Activated CD4-positive, CD25-positive, alpha-beta regulatory T cell treated with anti-CD3 and anti-CD28 coated beads, Interleukin-2, amount 50 U/mL, for 16 hours (primary cell): ENCODE measurements around the gene CREB5.
"Not testable (repeated sequence)": the region's sequence is repeated elsewhere in the genome, so short reads cannot be mapped to it uniquely, and the experiment has no call there.

Source experiments
- DNase-seq: peaks from one replicate; pipeline ENCODE4 v3.0.0-alpha.2; 2020; ENCODE audit warnings: low read depth, low spot score

Gene CREB5

DNA sequence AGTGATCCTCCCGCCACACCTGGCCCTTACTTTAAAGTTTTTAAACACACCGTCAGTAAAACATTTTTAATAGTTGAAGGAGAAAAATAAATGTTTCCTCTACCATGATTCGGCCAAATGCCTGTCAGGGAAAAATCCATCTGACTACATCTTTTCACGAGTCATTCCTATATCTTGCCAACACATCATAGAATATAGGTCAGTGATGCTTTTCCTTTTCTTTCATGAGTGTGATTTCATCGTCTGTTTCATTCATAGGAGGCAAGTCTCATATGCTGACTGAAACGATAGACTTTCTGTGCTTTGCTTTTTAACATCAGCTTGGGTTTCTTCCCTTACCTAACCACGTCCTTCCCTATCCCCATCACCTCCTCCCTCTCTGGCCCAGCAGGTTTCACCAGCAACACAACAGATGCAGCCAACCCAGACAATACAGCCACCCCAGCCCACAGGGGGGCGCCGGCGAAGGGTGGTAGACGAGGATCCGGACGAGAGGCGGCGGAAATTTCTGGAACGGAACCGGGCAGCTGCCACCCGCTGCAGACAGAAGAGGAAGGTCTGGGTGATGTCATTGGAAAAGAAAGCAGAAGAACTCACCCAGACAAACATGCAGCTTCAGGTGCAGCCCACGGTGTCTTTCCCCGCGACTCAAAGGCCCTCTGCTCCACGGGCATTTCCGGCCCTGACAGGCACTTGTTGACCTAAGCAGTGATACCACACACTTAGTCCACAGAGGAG is 396.6 kb downstream of the CREB5 start:
- no peak for DNase-seq

DNA sequence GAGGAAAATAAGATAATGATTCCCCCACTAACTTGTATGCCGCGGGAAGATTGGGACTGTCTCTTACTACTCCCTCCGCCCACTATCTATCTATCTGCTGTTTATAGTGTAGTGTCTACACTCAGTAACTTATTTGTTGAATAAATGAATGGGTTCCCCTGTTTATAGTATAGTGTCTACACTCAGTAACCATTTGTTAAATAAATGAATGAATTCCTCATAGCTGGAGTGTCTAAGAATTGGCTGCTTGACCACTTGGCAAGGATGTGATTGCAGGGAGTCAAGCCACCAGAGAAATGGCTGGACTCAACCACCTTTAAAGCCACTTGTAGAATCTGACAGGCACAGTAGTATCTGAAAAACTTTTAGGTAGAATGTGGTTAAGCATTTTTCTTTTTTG is 398.7 kb downstream of the CREB5 start:
- DNase-seq = no peak

DNA sequence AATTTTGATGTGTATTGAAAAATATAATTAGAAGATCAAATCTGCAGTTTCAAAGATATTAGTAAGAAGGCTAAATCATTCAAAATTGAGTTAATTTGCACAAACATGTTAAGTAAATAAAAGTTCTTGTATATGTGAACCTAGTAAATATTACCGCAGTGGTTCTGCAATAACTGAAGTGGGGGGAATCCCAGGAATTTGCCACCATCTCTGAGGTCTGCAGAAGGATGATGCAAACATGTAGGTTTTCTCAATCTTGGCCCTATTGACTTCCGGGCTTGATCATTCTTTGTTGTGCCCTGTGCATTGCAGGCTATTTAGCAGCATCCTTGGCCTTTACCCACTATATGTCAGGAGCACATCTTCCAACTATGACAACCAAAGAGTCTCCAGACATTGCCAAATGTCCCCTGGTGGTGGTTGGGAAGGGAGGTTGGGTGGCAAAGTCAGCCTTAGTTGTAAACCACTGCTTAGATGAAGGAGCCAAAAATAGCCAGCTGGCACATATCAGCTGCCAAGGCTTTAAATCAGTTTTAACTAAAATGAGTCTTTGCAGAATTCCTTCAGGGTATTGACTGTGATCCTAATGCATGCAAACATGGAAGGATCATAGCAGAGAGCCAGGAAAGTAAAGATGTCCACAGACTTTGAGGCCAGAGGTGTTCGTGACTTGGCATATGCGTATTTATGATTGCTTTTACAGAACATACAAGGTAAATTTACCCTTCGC is 399.5 kb downstream of the CREB5 start:
- DNase-seq = no peak

DNA sequence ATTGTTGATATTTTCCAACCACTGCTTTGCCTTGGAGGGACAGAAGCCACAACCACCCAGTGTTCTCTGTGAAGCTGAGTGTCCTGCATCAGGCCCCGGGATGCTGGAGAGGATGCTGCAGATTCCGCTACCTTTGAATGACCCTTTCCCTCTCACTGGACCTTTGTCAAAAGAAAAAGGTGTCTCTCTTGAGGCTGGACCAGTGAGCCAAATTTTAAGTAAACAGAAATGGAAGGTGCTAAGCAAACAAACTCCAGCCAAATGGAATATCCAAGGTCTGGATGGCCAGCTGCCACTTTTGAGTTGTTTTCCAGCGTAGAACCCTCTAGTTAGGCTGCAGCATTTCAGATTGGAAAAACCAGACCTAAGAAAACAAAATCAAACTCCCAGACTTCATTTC is 400.3 kb downstream of the CREB5 start:
- DNase-seq = no peak

DNA sequence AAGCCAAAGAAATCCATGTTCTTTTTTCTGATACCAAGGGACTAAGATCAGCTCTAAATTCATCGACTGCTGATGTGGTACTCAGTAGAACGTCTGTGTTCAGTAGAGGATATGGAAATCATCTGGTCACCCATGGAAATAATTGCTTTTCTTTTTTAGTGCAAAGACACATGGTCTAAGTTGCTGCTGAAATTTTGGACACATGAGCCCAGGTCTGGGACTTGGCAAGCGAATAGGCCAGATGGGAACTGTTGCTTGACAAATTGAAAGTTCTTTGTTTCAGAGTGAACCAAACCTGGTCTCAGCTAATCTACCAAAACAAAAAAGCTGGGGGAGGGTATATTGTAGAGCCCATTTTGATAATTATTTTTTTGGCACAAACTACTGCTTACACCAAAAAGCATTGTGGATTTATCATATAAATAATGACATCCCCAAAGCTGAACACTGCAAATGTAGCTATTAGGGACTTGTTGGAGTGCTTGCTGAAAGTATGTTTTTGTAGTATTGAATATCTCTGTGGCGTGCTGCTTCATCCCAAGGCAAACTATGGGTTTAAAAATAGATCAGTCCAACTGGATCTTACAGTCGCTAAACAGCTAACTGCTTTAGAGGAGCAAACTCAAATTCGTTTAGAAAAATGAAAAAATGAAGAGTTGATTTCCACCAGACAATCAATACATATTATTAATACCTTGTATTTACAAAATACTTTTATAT is 401.1 kb downstream of the CREB5 start:
- no peak for DNase-seq

DNA sequence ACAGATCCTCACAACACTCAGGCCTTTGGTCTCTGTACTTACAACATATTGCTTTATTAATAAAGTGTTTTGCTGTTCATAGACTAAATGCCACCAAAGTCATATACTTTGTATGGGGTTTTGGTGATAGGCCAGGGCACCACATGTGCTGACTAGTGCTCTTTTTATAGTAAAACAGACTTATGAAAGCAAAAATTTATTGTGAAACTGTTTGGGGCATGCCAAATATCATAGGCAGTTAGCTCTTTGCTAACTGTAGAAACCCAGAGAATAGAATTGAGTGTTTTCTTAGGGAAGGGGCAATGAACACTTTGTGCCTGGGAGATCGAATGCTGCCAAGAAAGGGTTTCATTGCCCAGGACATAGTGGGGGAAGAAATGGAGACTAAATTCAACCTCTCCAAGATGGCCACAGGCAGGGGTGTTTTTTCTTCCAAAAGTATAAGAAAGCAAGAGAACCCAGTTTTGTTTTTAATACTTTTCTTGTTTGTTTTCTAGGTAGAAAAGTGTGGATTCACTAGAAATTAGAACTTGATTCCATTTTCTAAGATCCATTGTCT is 403.1 kb downstream of the CREB5 start:
- DNase-seq = no peak

DNA sequence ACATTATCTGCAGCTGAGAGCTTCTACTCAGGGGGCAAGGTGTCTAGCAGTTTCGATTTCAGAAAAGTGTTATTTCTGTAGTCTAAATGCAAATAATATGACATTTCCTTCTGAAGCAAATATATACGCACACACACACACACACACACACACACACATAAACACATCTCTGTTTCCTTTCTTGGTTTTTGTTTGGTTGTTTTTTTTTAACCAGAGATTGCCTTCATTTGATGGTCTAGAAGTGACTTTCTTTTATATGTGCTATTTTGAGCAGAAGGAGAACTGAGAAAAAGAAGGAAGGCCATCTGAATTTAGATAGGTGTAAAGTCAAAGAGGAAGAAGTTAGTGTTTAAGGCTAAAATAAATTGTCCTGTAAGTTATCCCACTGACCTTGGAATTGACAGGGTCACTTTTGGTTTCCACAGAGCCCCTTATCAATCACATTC is 403.6 kb downstream of the CREB5 start:
- DNase-seq = no peak

DNA sequence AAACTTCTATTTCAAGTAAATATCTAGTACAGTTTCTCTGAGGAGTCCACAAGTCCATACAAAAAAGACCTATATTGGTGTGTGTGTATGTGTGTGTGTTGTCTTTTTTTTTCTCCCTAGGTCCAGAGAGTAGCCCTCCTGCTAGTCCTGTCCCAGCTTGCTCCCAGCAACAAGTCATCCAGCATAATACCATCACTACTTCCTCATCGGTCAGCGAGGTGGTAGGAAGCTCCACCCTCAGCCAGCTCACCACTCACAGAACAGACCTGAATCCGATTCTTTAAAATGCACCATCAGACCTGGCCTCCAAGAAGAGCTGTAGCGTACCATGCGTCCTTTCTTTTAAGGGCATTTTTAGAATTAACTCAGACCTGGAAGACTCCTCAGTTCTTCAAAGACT is 406.7 kb downstream of the CREB5 start:
- DNase-seq = no peak

DNA sequence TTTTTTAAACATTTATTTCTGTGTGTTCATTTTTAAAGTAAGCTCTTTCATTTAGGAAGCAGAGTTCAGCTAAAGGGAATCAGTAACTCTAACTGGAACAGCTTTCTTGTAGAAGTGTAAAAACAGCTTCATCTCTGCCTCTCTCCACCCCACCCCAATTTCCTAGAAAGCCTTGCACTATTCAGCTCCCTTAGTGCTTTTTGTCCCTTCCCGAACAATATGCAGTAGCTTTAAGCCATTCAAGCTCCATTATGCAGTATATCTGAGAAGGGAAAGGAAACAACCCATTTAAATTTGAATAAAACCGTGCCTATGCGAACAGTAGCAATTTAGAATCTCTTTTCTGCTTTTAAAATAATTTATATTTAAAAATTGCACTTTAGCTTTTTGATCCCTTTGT is 411.3 kb downstream of the CREB5 start:
- DNase-seq = no peak

DNA sequence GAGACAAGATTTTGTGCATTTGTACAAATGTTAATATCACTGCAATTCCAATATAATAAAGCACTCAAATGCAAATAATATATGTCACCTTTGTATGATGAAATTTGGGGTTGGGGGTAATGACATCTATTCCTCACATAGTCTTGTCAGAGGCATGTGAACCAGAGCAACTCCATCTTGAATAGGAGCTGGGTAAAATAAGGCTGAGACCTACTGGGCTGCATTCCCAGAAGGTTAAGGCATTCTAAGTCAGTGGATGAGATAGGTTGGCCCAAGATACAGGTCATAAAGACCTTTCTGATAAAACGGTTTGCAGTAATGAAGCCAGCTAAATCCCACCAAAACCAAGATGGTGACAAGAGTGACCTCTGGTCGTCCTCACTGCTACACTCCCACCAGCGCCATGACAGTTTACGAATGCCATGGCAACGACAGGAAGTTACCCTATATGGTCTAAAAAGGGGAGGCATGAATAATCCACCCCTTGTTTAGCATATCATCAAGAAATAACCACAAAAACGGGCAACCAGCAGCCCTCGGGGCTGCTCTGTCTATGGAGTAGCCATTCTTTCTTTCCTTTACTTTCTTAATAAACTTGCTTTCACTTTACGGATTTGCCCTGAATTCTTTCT is 413.6 kb downstream of the CREB5 start:
- DNase-seq = not testable (repeated sequence)

DNA sequence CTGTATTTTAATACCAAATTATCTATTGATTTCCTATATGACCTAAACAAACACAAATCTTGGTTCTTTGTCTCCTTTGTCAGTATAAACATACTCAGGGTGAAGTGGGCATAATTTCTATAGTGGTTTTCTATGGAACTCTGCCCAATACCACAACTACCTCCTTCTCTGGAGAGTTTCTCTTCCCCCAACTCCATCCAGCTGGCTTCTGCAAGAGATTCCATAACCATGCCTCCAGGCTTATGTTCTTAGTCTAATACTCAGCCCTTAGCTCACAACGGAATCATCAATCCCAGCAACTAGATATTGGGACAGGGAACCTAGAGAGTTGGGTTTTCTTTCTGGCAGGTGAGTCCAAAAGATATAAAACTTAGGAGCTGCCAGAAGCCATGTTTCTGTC is 418.5 kb downstream of the CREB5 start:
- no peak for DNase-seq

DNA sequence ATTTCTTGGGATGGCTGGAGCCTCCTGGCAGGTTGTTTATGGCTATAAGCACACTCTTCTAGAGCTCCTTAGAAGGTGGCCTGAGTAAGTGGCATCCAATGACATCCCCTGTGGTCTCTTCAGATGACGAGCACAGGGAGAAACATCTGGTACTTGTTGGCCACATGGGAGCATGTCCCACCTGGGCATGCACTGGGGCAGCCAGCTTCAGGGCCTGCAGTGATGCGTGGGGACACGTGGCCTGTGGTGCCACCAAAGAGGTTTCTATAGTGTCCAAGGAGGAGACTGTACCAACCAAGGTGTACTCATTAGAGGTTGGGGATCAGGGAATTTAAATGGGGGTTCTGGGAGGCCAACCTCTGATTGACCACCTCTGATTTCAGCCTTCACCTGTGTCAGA is 420.4 kb downstream of the CREB5 start:
- no peak for DNase-seq

DNA sequence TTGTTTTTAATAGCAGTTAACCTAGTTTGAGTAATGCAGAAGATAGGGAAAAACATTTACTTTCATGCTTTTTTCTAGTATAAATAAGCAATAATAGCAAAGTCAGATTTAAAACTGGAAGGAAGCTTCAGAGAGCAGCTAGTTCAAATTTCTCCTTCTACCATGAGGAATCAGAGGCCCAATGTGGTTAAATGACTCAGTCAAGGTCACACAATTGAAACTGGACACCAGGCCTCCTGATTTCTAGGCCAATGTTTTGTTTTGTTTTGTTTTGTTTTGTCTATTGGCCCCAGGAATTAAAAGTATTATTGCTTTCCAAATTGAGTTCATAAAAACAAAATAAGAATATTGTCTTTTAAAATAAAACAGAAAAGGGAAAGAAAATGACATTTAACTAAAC is 423.5 kb downstream of the CREB5 start:
- no peak for DNase-seq

DNA sequence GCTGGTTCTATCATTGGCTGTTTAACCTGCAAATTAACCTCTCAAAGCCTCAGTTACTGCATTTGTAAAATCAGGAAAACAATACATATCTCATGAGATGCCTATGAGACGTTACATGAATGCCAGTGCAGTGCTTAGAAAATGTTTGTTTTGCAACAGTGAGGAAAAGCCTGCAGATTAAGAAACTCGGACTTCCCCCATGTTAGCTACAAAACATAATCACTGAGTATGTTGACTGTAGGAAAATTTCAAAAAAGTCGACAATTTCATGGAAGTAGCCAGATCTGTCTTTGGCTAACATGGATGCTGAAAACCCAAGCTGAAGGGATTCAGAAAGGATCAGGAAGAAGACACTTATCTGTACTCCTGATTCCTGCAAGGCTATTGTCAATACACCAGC is 424.4 kb downstream of the CREB5 start:
- no peak for DNase-seq

DNA sequence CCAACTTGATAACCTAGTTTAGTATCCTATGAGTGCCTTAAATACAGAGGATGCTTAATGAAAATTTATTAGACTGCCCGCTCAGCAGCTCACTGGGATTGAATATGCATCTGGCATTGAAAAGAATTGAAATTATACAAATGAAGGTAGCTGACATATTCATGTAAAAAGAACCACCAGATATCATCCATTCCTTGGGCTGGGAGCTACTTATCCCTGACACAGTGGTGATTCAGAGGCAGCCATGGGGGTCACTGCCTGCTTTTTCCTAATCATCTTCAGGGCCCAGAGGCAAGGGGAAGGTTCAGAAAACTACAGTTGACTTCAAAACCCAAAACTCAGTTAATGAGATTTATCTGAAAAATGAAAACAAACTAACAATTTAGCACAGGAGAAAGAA is 424.9 kb downstream of the CREB5 start:
- no peak for DNase-seq

DNA sequence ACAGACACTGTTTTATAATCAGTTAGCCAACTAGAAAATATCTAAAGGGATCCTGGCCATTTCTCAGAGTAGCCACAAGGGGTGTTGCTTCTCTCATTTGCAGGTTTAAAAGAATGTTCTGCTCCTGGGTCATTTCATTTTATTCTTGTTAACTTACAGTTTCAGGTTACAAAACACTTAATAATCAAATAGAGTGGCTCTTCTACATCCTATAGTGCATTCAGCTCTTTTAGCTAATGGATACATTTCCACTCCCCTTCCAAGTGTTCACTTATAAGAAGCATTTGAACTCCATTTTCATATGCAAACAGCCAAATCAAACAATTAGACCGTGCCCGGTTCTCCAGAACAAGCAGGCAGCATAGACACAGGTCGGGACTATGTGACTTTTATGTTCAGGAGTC is 428.3 kb downstream of the CREB5 start:
- no peak for DNase-seq

DNA sequence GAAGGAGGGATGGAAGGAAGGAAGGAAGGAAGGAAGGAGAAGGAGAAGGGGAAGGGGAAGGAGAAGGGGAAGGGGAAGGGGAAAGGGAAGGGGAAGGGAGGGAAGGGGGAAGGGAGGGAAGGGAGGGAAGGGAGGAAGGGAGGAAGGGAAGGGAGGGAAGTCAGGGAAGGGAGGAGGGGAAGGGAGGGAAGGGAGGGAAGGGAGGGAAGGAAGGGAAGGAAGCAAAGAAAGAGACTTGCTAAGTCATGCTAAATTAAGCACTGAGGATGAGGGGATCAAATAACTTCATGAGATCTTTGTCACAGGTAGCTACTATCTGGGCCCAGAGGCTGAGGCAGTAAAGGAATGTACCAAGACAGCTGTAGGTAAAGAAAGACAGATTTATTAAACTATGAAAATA is 429.4 kb downstream of the CREB5 start:
- DNase-seq = no peak

DNA sequence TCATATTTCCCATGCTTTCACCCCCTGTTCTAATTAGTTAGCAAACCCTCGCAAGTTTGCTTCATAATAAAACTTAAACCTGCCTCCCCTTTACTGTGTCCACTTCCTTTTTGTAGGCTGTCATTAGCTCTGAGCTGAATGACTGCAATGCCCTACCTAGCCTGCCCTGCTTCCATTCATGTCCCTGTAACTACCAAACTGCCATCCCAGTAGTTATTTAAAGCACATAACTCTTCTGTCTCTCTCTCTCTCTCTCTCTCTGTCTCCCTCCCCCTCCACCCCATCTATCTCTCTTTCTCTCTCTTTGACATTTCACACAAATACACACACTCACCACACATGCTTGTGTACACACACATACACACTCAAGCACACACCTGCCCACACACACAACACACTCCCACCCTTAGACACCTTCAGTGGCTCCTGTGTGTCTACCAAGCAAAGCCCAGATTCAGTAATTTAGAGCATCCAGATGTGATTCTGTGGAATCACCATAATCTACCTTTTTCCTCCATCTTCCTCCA is 430.5 kb downstream of the CREB5 start:
- no peak for DNase-seq

DNA sequence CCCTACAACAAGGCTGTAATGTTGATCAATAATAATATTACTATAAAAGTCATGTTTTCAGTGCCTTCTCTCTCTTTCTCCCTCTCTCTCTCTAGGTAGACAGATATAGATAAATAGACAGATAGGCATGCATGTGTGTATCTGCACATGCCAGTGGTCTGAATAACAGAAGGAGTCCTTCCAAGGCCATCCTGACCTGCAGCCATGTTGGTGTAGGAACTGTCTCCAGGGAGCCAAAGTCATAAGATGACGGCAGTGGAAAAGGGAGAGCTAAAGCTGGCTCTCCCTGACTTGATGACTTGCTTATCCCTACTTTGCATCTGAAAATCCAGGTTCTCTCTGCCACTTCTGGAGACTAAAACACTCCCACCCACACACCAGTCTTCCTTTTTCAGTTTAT is 432.8 kb downstream of the CREB5 start:
- no peak for DNase-seq

DNA sequence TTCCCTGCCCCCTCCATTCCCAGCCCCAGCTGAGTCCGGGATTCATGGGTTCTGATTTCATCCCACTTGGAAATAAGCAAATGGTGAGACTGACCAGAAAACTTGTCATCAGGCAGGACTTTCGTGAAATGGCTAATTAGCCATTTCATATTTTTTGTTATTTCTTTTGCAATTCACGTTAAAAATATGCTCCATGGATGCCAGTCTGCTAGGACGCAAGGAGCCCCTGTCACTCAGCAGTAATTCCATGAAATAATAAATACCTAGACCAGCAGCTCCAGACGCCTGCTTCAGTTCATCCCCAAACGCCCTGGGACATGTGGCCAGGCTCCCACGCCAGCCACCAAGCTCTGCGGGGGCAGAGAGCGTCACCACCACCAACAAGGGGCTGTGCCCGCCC is 434.9 kb downstream of the CREB5 start:
- DNase-seq = no peak

DNA sequence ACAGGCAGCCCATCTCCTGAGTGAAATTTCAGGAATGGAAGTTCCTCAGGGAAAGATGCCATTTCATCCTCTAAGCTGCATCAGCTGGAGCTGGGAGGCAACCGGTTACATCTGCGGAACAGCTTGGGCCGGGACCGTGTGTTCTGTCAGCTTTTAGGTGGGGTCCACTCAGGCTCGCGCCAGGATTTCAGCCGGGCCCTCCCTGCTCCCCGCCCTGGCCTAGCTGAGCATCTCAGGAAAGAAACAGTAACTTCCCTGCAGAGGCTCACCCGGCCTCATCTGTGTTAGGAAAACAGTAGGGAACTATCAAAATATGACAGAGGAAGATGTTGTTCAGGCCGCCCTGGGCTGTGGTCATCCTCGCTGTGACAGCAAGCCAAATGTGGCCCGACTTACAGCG is 435.4 kb downstream of the CREB5 start:
- no peak for DNase-seq

DNA sequence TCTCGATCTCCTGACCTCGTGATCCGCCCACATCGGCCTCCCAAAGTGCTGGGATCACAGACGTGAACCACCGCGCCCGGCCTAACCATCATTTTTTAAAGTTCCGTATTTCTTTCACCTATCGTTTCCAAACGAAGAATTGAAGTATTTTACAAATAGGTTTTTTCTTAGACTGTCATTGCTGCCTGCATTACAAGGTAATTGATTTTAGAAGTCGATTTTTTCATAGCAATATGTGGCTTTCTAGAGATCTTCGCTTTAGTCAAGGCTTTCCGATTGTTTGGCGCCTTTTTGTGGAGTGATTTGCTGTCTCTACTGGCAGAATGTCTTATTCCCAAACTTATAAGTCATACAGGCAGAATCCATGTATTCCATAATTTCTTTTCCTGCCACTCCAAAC is 436.6 kb downstream of the CREB5 start:
- DNase-seq = no peak
